Duodenal mucosa (tissue), 2 donors: Measurements from ENCODE around the gene PAK5.
A peak's percentile ranks its signal among the peaks of the same experiment; 100 is the strongest.

Experiments used
- H3K27ac ChIP-seq: one replicate; pipeline ENCODE4 v1.7.0; 2013; ENCODE audit warnings: low read depth, low read length
- H3K27me3 ChIP-seq, 2 donors: one replicate each; pipeline ENCODE4 v1.7.0; 2013; ENCODE audit warnings: low read length in 2 of 2, control low read depth in 1 of 2; ENCODE audit not compliant: insufficient read depth in 2 of 2, control insufficient read depth in 1 of 2
- H3K36me3 ChIP-seq, 2 donors: one replicate each; pipeline ENCODE4 v1.7.0; 2013; ENCODE audit warnings: low read length in 2 of 2, control low read depth in 1 of 2; ENCODE audit not compliant: insufficient read depth in 2 of 2, control insufficient read depth in 1 of 2
- H3K4me1 ChIP-seq, 2 donors: one replicate each; pipeline ENCODE4 v1.7.0; 2013; ENCODE audit warnings: low read length in 2 of 2, control low read depth in 1 of 2; ENCODE audit not compliant: insufficient read depth in 2 of 2, control insufficient read depth in 1 of 2
- H3K4me3 ChIP-seq, 2 donors: one replicate each; pipeline ENCODE4 v1.7.0; 2013; ENCODE audit warnings: low read length in 2 of 2, low read depth in 1 of 2
- H3K9ac ChIP-seq, 2 donors: one replicate each; pipeline ENCODE4 v1.7.0; 2013; ENCODE audit warnings: low read length in 2 of 2, low read depth in 1 of 2
- H3K9me3 ChIP-seq, 2 donors: one replicate each; pipeline ENCODE4 v1.7.0; 2013; ENCODE audit warnings: low read length in 2 of 2, control low read depth in 1 of 2; ENCODE audit not compliant: control insufficient read depth in 1 of 2

PAK5 gene

DNA sequence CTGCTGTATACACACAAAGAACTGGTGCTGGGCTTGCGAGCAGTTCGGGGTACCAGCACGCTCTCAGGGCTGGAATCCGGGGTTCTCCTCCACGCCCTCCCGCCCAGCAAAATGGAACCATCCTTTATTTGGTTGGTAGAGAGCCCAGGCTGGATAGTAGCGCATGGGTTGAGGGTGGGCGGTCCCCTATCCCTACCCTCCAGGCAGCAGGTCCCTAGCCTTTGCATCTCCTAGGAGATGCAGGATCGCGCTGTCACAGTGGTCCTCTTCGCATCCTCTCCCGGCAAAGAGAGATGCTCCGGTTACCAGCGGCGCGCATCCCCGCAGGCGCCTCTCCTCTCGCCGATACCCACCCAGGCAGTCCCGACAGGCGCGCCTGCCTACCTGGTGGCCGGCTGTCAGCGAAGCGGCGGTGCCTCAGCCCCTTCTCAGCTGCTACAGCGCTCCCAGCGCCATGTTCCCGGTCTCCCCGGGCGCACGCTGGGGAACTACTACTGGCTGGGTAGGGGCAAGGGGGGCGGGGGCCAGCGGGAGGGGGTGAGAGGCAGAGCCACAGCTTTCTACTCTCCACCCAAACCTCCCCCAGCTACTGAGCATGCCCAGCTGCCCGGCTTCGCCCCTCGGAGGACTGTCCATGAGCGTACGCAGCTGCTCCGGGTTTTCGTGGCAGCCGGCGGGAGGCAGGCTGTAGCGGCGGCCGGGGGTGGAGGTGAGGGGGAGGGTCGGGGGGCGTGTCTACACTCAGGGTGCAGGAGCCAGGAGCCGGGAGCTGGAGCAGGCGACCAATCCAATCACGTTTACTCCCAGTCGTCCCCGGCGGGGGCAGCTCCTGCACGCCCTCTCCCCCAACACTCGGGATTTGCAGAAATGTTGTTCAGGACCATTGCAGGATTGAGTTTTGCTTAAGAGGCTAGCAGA lies at the start of gene PAK5:
TSS of gene PAK5 (minus strand) at position 699 of the 918 bp plus-strand sequence. CDS start 194,748 bp downstream, outside the sequence.
- Histone ChIP-seq H3K27ac (no peak within 1 kb of the TSS), H3K9me3 (peaks cover 0 to 3% of the 10 kb centered on the region in 2 donors), H3K9ac (no peak within 1 kb of the TSS), H3K27me3 (peaks cover 13 to 38% of the 10 kb centered on the region in 2 donors), H3K36me3 (no peaks in the 10 kb centered on the region), H3K4me1 (no peaks in the 10 kb centered on the region), H3K4me3 (peak within 1 kb of the TSS; percentile 19 to 38)

DNA sequence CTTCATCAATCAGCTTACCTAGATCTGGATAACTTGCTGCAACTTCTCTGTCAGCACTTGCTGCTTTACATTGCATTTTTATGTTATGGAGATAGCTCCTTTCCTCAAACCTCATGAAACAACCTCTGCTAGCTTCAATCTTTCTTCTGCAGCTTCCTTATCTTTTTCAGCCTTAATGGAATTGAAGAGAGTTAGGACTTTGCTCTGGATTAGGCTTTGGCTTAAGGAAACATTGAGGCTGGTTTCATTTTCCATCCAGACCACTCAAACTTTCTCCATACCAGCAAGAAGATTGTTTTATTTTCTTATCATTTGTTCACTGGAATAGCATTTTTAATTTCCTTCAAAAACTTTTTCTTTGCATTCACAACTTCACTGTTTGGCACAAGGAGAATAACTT lies 48.8 kb upstream of the PAK5 start:
- no peaks in the 10 kb centered on the region for H3K27me3 ChIP-seq
- H3K4me3 ChIP-seq, result no peak overlapping the region
- H3K9ac ChIP-seq, result no peak overlapping the region
- no peak overlapping the region for H3K27ac ChIP-seq
- H3K4me1 ChIP-seq, result peaks cover 4 to 5% of the 10 kb centered on the region in 2 donors
- H3K36me3 ChIP-seq, result no peaks in the 10 kb centered on the region
- peaks cover 0 to 6% of the 10 kb centered on the region in 2 donors for H3K9me3 ChIP-seq

DNA sequence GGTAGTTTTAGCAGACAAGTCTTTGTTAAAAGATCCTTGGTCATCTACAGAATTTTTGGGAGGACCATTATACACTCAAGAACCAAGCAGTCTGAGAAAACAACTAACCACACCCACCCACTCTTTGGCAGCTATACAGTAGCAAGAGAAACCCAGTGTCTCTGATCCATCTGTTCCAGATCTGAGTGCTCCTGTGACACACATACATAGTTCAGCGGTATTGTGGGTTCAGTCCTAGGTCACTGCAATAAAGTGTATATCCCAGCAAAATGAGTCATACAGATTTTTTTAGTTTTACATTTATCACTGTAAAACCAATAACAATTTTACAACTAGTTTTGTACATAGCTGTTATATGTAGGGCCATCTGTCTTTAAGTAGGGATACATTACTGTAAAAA lies 47.4 kb upstream of the PAK5 start:
- peaks cover 4 to 5% of the 10 kb centered on the region in 2 donors for H3K4me1 ChIP-seq
- H3K9ac ChIP-seq, result no peak overlapping the region
- no peaks in the 10 kb centered on the region for H3K36me3 ChIP-seq
- no peak overlapping the region for H3K27ac ChIP-seq
- peaks cover 0 to 6% of the 10 kb centered on the region in 2 donors for H3K9me3 ChIP-seq
- H3K4me3 ChIP-seq, result no peak overlapping the region
- no peaks in the 10 kb centered on the region for H3K27me3 ChIP-seq

DNA sequence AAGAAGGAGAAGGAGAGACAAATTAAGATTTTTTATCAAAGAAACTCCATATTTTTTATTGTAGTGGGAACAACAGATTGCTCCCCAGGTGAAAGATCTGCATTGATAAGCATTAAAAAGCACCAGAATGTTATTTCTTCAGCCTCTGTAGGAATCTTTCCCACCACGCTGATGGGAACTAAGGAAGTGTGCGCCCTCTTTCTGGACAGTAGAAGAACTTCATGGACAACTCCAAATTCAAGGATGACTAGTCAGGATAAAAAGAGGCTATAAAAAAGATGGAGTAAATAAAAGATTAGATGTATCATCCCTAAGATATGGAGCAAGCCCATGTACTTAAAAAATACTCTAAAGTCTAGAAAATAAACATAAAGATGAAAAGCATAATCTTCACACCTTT lies 45.8 kb upstream of the PAK5 start:
- Histone ChIP-seq H3K9ac (no peak overlapping the region), H3K27ac (no peak overlapping the region), H3K9me3 (peaks cover 0 to 4% of the 10 kb centered on the region in 2 donors), H3K4me1 (peaks cover 4 to 5% of the 10 kb centered on the region in 2 donors), H3K4me3 (no peak overlapping the region), H3K36me3 (no peaks in the 10 kb centered on the region), H3K27me3 (no peaks in the 10 kb centered on the region)

DNA sequence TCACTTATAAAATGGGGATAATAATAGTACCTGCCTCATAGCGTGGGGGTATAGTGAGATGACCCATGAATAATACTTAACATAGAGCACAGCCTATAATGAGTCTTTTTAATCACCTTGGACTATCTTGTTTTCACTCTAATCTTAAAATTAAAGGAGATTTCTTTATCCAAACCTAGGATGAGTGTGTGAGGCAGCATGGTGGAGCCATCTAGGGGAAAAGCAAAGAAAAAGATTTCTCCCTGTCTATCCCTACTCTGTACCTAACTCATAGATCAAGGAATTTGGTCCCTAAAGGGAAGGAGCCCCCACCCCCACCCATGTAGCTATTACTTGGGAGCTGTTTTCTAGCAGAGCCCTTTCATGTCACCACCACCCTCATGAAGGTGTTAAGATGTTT lies 45.2 kb upstream of the PAK5 start:
- no peaks in the 10 kb centered on the region for H3K27me3 ChIP-seq
- H3K4me1 ChIP-seq, result peaks cover 4 to 5% of the 10 kb centered on the region in 2 donors
- no peak overlapping the region for H3K4me3 ChIP-seq
- no peaks in the 10 kb centered on the region for H3K36me3 ChIP-seq
- H3K9me3 ChIP-seq, result no peaks in the 10 kb centered on the region
- no peak overlapping the region for H3K9ac ChIP-seq
- H3K27ac ChIP-seq, result no peak overlapping the region

DNA sequence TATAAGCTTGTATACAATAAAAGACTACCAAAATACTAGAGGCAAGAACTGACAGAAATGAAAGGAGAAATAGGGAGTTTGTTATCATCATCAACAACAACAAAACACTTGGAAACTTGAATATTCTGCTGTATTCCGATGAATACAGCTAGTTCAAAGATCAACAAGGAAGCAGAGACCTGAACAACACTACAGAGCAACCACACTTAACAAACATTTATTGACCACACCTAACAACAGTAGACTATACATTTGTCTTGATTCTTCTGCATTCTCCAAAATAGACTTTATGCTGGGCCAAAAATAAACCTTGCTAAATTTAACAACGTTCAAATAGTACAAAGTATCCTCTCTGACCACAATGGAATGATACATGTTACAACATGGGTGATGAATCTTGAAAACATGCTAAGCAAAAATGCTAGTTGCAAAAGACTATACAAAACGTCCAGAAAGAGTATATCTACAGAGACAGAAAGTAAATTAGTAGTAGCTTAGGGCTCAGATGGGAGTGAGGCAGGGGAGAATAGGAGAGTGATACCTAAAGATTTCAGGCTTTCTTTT lies 39.1 kb upstream of the PAK5 start:
- Histone ChIP-seq H3K4me3 (no peak overlapping the region), H3K9ac (no peak overlapping the region), H3K4me1 (no peaks in the 10 kb centered on the region), H3K36me3 (no peaks in the 10 kb centered on the region), H3K27me3 (no peaks in the 10 kb centered on the region), H3K27ac (no peak overlapping the region), H3K9me3 (no peaks in the 10 kb centered on the region)

DNA sequence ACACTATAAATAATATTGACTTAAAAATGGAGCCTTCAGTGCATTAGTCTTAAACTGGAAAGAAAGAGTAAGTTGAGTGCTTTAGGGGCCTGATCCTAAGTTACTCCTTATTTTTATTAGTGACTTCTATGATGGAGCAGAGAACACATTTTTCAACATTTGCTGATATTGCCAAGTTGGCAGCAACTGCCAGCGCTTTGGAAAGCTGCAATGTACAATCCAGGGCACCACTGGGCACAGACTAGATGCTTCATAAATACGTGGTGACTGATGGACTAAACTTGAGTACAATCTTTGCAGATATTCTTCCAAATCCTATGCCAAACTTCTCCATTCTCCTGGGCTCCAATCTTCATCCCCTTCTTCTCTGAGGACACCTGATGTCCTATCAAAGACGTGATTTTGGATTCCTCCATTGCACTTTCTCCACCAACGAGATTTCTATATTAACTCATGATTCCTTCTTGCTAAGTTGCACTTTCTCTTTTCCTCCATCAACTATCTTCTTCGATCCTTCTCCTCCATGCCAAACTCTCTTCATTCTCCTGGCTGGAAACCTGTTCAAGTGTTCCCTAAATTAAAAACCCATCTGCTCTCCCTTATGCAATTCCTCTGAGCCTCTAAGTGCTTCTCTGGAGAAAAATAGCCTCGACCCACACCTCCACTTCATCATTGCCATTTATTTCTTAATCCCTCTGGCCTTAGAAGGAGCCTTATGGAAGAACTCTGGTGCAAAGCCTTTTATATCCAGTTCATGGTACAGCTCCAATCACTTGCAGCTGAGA lies 28.5 kb upstream of the PAK5 start:
- Histone ChIP-seq H3K27ac (no peak overlapping the region), H3K9ac (no peak overlapping the region), H3K9me3 (no peaks in the 10 kb centered on the region), H3K36me3 (no peaks in the 10 kb centered on the region), H3K4me1 (no peaks in the 10 kb centered on the region), H3K27me3 (no peaks in the 10 kb centered on the region), H3K4me3 (no peak overlapping the region)

DNA sequence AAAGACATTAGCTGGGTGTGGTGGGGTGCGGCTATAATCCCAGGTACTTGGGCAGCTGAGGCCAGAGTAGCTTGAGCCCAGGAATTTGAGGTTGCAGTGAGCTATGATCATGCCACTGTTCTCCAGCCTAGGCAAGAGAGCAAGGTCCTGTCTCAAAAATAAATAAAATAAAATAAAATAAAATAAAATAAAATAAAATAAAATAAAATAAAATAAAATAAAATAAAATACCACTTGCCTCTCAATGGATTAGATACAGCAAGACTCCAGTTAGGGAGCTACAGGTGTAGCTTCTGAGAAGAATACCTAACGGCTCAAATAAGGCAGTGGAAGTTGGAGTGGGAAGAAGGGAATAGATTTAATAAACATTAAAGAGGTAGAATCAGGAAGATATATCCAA lies 13.7 kb upstream of the PAK5 start:
- no peaks in the 10 kb centered on the region for H3K36me3 ChIP-seq
- H3K27me3 ChIP-seq, result no peaks in the 10 kb centered on the region
- H3K9ac ChIP-seq, result no peak overlapping the region
- no peak overlapping the region for H3K4me3 ChIP-seq
- no peaks in the 10 kb centered on the region for H3K9me3 ChIP-seq
- no peak overlapping the region for H3K27ac ChIP-seq
- no peaks in the 10 kb centered on the region for H3K4me1 ChIP-seq

DNA sequence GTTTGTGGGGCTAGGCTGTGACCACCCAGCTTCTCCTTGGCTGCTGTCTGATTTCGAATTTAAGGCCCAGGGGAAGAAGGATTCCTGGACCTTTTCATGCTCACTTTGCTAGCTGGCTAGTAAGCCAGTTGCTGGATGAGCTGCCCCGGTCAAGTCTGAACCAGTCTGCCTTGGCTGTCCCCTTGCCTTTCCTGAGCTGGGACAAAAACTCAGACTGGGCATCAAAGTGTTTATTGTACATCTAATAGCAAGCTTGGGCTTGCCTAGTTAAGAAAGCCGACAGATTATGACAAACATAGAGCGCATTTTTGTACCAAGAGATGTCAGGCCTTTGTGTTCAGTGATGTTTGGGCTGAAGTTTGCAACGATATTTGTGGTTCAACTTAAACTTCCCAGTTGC lies 750 bp upstream of the PAK5 start:
- Histone ChIP-seq H3K9me3 (peaks cover 0 to 3% of the 10 kb centered on the region in 2 donors), H3K4me3 (no peak overlapping the region), H3K9ac (no peak overlapping the region), H3K27me3 (peaks cover 13 to 38% of the 10 kb centered on the region in 2 donors), H3K27ac (no peak overlapping the region), H3K36me3 (no peaks in the 10 kb centered on the region), H3K4me1 (no peaks in the 10 kb centered on the region)

DNA sequence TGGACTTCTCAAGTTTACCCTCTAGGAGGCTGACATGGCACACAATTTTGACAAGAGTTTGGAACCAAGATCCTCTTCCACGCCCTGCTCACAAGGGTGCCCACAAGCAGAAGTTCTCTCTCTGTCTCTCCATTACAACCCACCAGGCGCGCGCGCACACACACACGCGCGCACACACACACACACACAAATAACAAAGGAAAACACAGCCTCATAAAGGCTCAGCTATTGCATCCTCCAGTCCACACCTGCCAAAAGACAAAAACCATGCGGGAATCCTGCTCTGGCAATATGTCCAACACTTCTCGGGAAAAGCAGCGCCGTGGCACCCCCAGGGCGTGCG lies 870 bp downstream of the PAK5 start:
- Histone ChIP-seq H3K9me3 (peaks cover 0 to 3% of the 10 kb centered on the region in 2 donors), H3K4me1 (no peaks in the 10 kb centered on the region), H3K4me3 (peak overlapping the region in 1 of 2 donors; percentile 19), H3K9ac (no peak overlapping the region), H3K27me3 (peaks cover 13 to 38% of the 10 kb centered on the region in 2 donors), H3K36me3 (no peaks in the 10 kb centered on the region), H3K27ac (no peak overlapping the region)
